OCI-LY7 (cell line): ENCODE results near the gene TRIM7. TPM values are rescaled to one million over a fixed set of nuclear protein-coding genes. Genes with fewer than 3 reads are reported as not detected.

Experiments
- BruUV-seq: library from RNA; stranded (reverse); fragments of 400-500 nt; replicated peaks from 2 replicates; lab custom pipeline; 2021; lab: Mats Ljungman, UMichigan
- CTCF ChIA-PET: fragments of 300-600 bp; sonication (Branson Sonifier 250); formaldehyde crosslinking; loops from one replicate; lab custom pipeline; 2022; ENCODE audit warnings: antibody characterized with exemption; ENCODE audit not compliant: unreplicated experiment; lab: Charles Lee
- POLR2A ChIA-PET: fragments of 300-600 bp; sonication (Branson Sonifier 250); formaldehyde crosslinking; loops from one replicate; lab custom pipeline; 2022; ENCODE audit warnings: antibody characterized with exemption; lab: Charles Lee
- DNase-seq: peaks from one replicate; pipeline ENCODE4 v3.0.0-alpha.2; 2015; ENCODE audit warnings: low spot score
- H2AFZ ChIP-seq: fragments of 200-600 bp; sonication (generic), shearing (Covaris generic); 2 replicates; pipeline ENCODE4 v1.6.1; 2014; ENCODE audit warnings: mild to moderate bottlenecking, antibody characterized with exemption, low read length, moderate library complexity
- H3K27ac ChIP-seq: fragments of 200-600 bp; sonication (generic); 2 replicates; pipeline ENCODE4 v1.5.1; 2014; ENCODE audit warnings: mixed run types, low read depth, mild to moderate bottlenecking, moderate library complexity, low read length, inconsistent platforms; ENCODE audit not compliant: poor library complexity, severe bottlenecking
- H3K36me3 ChIP-seq: fragments of 200-600 bp; sonication (generic); 2 replicates; pipeline ENCODE4 v1.6.1; 2014; ENCODE audit warnings: mild to moderate bottlenecking, antibody characterized with exemption, low read length, moderate library complexity, mixed read lengths; ENCODE audit not compliant: insufficient read depth
- H3K4me1 ChIP-seq: fragments of 200-600 bp; sonication (generic); 2 replicates; pipeline ENCODE4 v1.5.1; 2014; ENCODE audit warnings: mild to moderate bottlenecking, low read length; ENCODE audit not compliant: insufficient read depth, poor library complexity, severe bottlenecking
- H3K4me2 ChIP-seq: fragments of 200-600 bp; sonication (generic); 2 replicates; pipeline ENCODE4 v1.6.1; 2014; ENCODE audit warnings: mild to moderate bottlenecking, low read length
- H3K4me3 ChIP-seq: fragments of 200-600 bp; sonication (generic); 2 replicates; pipeline ENCODE4 v1.5.1; 2014; ENCODE audit warnings: mild to moderate bottlenecking, low read depth, low read length; ENCODE audit not compliant: poor library complexity, severe bottlenecking
- H3K79me2 ChIP-seq: fragments of 200-600 bp; sonication (generic); 2 replicates; pipeline ENCODE4 v1.6.1; 2016; ENCODE audit warnings: low read depth, mild to moderate bottlenecking, low read length, moderate library complexity, mixed read lengths; ENCODE audit not compliant: insufficient read depth
- H3K9me2 ChIP-seq: fragments of 200-600 bp; sonication (generic); 2 replicates; pipeline ENCODE4 v1.6.1; 2016; ENCODE audit warnings: mild to moderate bottlenecking, low read length, mixed read lengths; ENCODE audit not compliant: insufficient read depth
- H3K9me3 ChIP-seq: fragments of 200-600 bp; sonication (generic); 2 replicates; pipeline ENCODE4 v1.6.1; 2014; ENCODE audit warnings: mild to moderate bottlenecking, mixed run types, low read length, mixed read lengths
- H4K20me1 ChIP-seq: fragments of 200-600 bp; sonication (generic); 2 replicates; pipeline ENCODE4 v1.6.1; 2014; ENCODE audit warnings: mild to moderate bottlenecking, antibody characterized with exemption, low read length, moderate library complexity, mixed read lengths; ENCODE audit not compliant: insufficient read depth
- EZH2phosphoT487 ChIP-seq: fragments of 200-600 bp; sonication (generic); IDR thresholded peaks from 2 replicates; pipeline ENCODE4 v1.6.1; 2018; ENCODE audit warnings: low read depth, borderline replicate concordance, mild to moderate bottlenecking, mixed run types, antibody characterized with exemption, low read length, moderate library complexity, mixed read lengths
- intact Hi-C: fragments of 100-400 bp; cut with micrococcal nuclease; formaldehyde crosslinking; loops from one replicate; pipeline ENCODE4 v1.10.0; 2022; ENCODE audit not compliant: unreplicated experiment
- total RNA-seq, 2 experiments: library from RNA; depleted of rRNA in 1 of 2; stranded (reverse); fragments of >200 nt in 1 of 2; shearing (Covaris generic) in 1 of 2; gene quantifications; 2 replicates each; pipeline ENCODE4 v1.2.3, GENCODE V29; 2014 to 2022
- TF ChIP-seq, protein P1 (sequence below): fragments of 200-600 bp; sonication (generic); conservative IDR thresholded peaks from 2 replicates; pipeline ENCODE4 v1.5.1; 2014; ENCODE audit warnings: mild to moderate bottlenecking, antibody characterized with exemption, low read length, moderate library complexity, mixed read lengths

The TRIM7 gene
- total RNA-seq, 2 experiments from 2014 or later, result 0.22 to 1.8 TPM

DNA sequence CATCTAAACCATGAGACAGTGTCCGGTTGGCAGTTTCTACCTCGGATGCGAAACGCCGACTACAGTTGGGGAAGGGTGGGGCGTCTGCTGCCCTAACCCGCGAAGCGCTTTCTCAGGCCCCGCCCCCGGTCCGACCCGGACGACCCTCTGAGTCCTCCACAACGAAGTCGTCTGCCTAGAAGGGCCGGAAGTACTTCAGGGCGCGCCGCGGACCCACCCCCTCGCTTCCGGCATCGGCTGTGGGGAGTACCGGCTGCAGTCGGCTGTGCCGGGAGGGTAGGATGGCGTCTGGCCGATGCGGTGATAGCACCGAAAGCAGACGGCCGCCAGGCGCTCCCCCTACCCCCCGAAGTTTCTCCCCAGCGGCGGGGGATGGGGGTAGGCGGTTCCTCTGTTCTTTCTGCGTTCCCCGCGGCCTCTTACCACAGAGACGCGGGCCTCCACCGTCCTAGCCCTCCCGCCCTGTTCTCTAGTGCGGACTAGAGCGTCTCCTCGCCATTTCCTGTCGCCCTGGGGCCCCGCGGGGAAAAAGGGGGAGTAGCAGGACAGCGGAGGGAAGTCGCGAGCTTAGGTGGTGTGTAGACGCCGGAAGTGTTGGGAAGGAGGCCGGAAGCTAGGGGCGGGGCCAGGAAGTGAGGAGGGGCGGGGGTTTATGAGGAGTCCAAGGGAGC, 18.2 kb upstream of the TRIM7 start, which contains the start of gene TRIM41:
TRIM41 (plus strand) TSS at position 224 of the 671 bp plus-strand sequence. CDS start 719 bp downstream, outside the sequence.
- H2AFZ ChIP-seq, result peak within 1 kb of the TSS; percentile 66; the same call in 1 of the 2 replicates

DNA sequence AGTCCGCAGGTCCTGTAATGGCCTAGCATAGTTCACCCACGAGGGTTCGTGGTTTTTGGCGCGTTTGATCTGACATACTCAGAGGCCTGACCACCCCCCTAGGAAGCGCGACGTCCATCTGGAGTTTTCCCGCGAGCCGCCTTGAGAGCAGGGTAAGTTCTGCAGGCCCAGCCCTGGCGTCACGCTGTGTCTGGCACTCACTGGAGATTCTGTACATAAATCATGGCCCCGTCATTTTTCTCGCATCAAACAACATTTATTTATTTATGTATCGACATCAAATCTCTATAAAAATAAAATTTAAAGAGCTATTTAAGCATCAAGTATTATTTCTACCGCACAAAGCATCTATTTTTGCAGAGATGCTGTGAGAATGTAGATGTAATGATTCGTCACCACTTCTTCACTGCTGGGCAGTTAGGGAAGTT, 17.6 kb upstream of the TRIM7 start:
- POLR2A ChIA-PET, result interaction anchor here (0.6 to 3.6 kb wide), 10 partner anchors 16 to 61 kb away, joined by 3 to 20 read pairs (median 6); partner anchors contain the start of gene TRIM52
- H3K4me1 ChIP-seq, result peaks cover 51% of the 10 kb centered on the region
- H3K4me2 ChIP-seq, result peak overlapping the region; percentile 88

More for the DNA sequence above, 18.2 kb upstream of the TRIM7 start, which contains the start of gene TRIM41:
- Histone ChIP-seq H3K36me3 (peaks cover 31% of the 10 kb centered on the region), H3K4me1 (peaks cover 47% of the 10 kb centered on the region), H3K27ac (peak within 1 kb of the TSS; percentile 97), H3K9me3 (no peaks in the 10 kb centered on the region), H3K79me2 (peaks cover 34% of the 10 kb centered on the region), H4K20me1 (peaks cover 5% of the 10 kb centered on the region; the same call in 1 of the 2 replicates), H3K4me3 (peak within 1 kb of the TSS; percentile 86), H3K9me2 (no peaks in the 10 kb centered on the region), H3K4me2 (peak within 1 kb of the TSS; percentile 96)
- ChIA-PET CTCF (interaction anchor here (0.6 kb wide), 2 partner anchors 30 to 1623 kb away, joined by 3 to 5 read pairs; no protein-coding TSS in a partner anchor), POLR2A (interaction anchor here (1.0 to 3.6 kb wide), 10 partner anchors 12 to 62 kb away, joined by 3 to 20 read pairs (median 6); partner anchors contain the start of genes RACK1 and TRIM52)
- TF ChIP-seq EZH2phosphoT487, result no peak
- TF ChIP-seq, protein P1, sequence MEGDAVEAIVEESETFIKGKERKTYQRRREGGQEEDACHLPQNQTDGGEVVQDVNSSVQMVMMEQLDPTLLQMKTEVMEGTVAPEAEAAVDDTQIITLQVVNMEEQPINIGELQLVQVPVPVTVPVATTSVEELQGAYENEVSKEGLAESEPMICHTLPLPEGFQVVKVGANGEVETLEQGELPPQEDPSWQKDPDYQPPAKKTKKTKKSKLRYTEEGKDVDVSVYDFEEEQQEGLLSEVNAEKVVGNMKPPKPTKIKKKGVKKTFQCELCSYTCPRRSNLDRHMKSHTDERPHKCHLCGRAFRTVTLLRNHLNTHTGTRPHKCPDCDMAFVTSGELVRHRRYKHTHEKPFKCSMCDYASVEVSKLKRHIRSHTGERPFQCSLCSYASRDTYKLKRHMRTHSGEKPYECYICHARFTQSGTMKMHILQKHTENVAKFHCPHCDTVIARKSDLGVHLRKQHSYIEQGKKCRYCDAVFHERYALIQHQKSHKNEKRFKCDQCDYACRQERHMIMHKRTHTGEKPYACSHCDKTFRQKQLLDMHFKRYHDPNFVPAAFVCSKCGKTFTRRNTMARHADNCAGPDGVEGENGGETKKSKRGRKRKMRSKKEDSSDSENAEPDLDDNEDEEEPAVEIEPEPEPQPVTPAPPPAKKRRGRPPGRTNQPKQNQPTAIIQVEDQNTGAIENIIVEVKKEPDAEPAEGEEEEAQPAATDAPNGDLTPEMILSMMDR, result 0 out of 2 replicates have a peak, but pooled peaks have one; percentile 24
- peak; percentile 99 for DNase-seq
- intact Hi-C loops, result loop anchor here (1.0 to 2.0 kb wide), 7 partner anchors 20 to 418 kb away; partner anchors contain the start of genes RACK1, TRIM52 and ZFP62
- BruUV-seq, result no TSS peak

More for the DNA sequence above, 17.6 kb upstream of the TRIM7 start:
- CTCF ChIA-PET, result interaction anchor here (1.5 kb wide), 1 partner anchor 25 kb away, joined by 4 read pairs; no protein-coding TSS in a partner anchor
- Histone ChIP-seq H4K20me1 (peaks cover 5% of the 10 kb centered on the region; the same call in 1 of the 2 replicates), H3K4me3 (peak overlapping the region; percentile 86), H2AFZ (peak overlapping the region; percentile 43; the same call in 1 of the 2 replicates), H3K79me2 (peaks cover 34% of the 10 kb centered on the region), H3K9me3 (no peaks in the 10 kb centered on the region), H3K36me3 (peaks cover 25% of the 10 kb centered on the region), H3K9me2 (no peaks in the 10 kb centered on the region), H3K27ac (peak overlapping the region; percentile 97)
- TSS peak; percentile 96 for BruUV-seq
- intact Hi-C loops, result loop anchor here (1.0 to 2.0 kb wide), 8 partner anchors 15 to 418 kb away; partner anchors contain the start of genes RACK1, TRIM52 and ZFP62
- DNase-seq, result no peak
- TF ChIP-seq, protein P1, result no peak
- TF ChIP-seq EZH2phosphoT487, result no peak
